HEK293T (cell line): ENCODE data around the gene ADAMTS3.

Source experiments
- ARNT ChIP-seq: fragments of 450-650 bp; IDR thresholded peaks from 2 replicates; pipeline ENCODE4 v1.6.1; 2017; ENCODE audit warnings: mild to moderate bottlenecking
- BHLHE40 ChIP-seq: fragments of 450-650 bp; IDR thresholded peaks from 2 replicates; pipeline ENCODE4 v1.6.1; 2016; ENCODE audit warnings: mild to moderate bottlenecking, moderate library complexity, borderline replicate concordance
- ELF4 ChIP-seq: fragments of 450-650 bp; IDR thresholded peaks from 2 replicates; pipeline ENCODE4 v1.6.1; 2017; ENCODE audit warnings: antibody characterized with exemption
- FOXA1 ChIP-seq: fragments of 450-650 bp; IDR thresholded peaks from 2 replicates; pipeline ENCODE4 v1.6.1; 2016; ENCODE audit warnings: mild to moderate bottlenecking
- FOXM1 ChIP-seq: fragments of 450-650 bp; IDR thresholded peaks from 2 replicates; pipeline ENCODE4 v1.6.1; 2017; ENCODE audit warnings: mild to moderate bottlenecking, borderline replicate concordance
- HDGF ChIP-seq: fragments of 450-650 bp; IDR thresholded peaks from 2 replicates; pipeline ENCODE4 v1.6.1; 2017; ENCODE audit warnings: antibody characterized with exemption, borderline replicate concordance
- L3MBTL2 ChIP-seq: fragments of 450-650 bp; conservative IDR thresholded peaks from 2 replicates; pipeline ENCODE4 v1.6.1; 2016; ENCODE audit warnings: mild to moderate bottlenecking
- LEF1 ChIP-seq: fragments of 450-650 bp; IDR thresholded peaks from 2 replicates; pipeline ENCODE4 v1.6.1; 2017; ENCODE audit warnings: mild to moderate bottlenecking, borderline replicate concordance
- NFRKB ChIP-seq: fragments of 450-650 bp; IDR thresholded peaks from 2 replicates; pipeline ENCODE4 v1.6.1; 2016; ENCODE audit warnings: mild to moderate bottlenecking, moderate library complexity
- PKNOX1 ChIP-seq: fragments of 450-650 bp; IDR thresholded peaks from 2 replicates; pipeline ENCODE4 v1.6.1; 2016
- SP1 ChIP-seq: fragments of 450-650 bp; IDR thresholded peaks from 2 replicates; pipeline ENCODE4 v1.6.1; 2017
- SUZ12 ChIP-seq: fragments of 450-650 bp; IDR thresholded peaks from 2 replicates; pipeline ENCODE4 v1.6.1; 2016; ENCODE audit warnings: mild to moderate bottlenecking
- TARDBP ChIP-seq: fragments of 450-650 bp; IDR thresholded peaks from 2 replicates; pipeline ENCODE4 v1.6.1; 2016
- ZNF384 ChIP-seq: fragments of 450-650 bp; IDR thresholded peaks from 2 replicates; pipeline ENCODE4 v1.6.1; 2016

- TF ChIP-seq TARDBP (no peak), NFRKB (no peak), BHLHE40 (no peak), HDGF (no peak), LEF1 (no peak), ELF4 (no peak), ARNT (no peak), L3MBTL2 (no peak), SP1 (no peak), PKNOX1 (no peak), FOXM1 (no peak), SUZ12 (no peak), FOXA1 (no peak), ZNF384 (no peak)
Measured at GRCh38 chr4:72536443-72536842, 32.6 kb downstream of the ADAMTS3 start.
